Left colon (tissue), 2 donors: ENCODE measurements around the gene CDON. TPM values are rescaled to one million over a fixed set of nuclear protein-coding genes. Genes with fewer than 3 reads are reported as not detected.

ENCODE experiments used
- ATAC-seq: fragments of 200-7000 bp; cut with Tn5 transposase; one replicate; pipeline ENCODE4 v1.9.1; 2020; ENCODE audit warnings: mild to moderate bottlenecking, moderate library complexity
- DNase-seq, 2 donors: peaks; one replicate each; pipeline ENCODE4 v3.0.0-alpha.2; 2020
- intact Hi-C, 2 donors: fragments of 100-400 bp; cut with DNase I in 1 of 2; cut with micrococcal nuclease in 1 of 2; formaldehyde crosslinking; loops; one replicate each; pipeline versions ENCODE4 v1.11.2 to v1.14.0; 2022; cut with DNase I, micrococcal nuclease
- total RNA-seq, 2 donors: library from RNA; stranded (reverse); fragmentation: NEBNext Ultra II Directional; extraction: Animal tissue kit (Norgen Biotek cat#: 25700); gene quantifications; one replicate each; pipeline ENCODE4 v1.2.1, GENCODE V29; 2021
- donor health status: DM: no; HTN: no; CAD: no.
- donor health status: DM: yes; HTN: yes; CAD: no.

Gene CDON
- total RNA-seq, 2 donors from 2014 or later, result 2.9 to 10.0 TPM

DNA sequence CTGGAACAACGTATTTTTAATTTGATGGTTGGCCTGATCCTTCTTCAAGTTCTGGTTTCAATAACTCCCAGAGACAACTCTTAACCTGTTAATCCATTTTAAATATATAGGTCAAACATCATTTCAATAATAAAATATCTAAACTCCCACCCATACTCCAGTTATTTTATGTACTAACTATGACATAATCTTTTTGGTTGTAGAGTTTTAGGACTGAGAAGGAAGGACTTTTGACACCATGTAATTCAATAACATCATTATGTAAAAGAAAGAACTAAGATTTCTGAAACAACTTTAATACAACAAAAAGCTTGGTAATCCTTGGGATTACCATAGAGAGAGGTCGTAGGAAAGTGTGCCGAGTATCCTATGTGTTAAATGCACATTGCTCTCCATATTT lies 85.3 kb downstream of the CDON start:
- ATAC-seq (no peak), DNase-seq (no peak)
- intact Hi-C loops, result no loop called here

DNA sequence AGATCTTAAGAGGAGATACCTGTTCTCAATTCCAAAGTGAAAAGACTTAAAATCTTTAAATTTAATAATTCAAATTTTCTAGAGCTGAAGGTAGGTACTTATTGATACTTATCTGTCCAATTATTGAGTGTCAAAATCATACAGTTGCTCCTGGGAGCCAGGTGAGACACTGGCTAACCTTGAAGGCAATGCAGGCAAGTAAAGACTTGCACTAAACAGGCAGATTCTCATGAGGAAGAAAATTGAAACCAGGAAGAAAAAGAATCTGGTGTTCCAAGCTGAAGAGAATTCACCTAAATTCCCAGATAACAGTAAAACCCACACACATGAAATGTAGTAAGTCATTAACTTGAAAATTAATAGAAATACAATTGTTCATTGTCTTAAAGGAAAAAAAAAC lies 86.5 kb downstream of the CDON start:
- no peak for DNase-seq
- intact Hi-C loops, result no loop called here
- ATAC-seq, result no peak

DNA sequence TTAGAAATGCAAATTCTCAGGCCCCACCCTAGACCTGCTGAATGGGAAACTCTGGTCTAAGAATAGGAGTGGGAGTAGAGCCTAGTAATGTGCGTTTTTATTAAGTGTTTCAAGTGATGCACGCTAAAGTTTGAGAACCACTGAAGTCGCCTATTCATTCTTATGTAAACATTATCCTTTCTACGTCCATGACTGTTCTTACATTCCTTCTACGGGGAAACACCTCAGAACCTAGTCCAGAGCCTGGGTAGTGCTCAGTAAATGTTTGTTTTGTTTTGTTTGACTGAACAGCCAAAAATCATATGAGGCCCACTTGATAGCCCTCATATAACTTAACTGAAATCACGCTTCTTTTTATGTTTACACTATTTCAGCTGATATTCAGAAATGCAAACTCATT lies 87.0 kb downstream of the CDON start:
- ATAC-seq (no peak), DNase-seq (no peak)
- intact Hi-C loops, result no loop called here

DNA sequence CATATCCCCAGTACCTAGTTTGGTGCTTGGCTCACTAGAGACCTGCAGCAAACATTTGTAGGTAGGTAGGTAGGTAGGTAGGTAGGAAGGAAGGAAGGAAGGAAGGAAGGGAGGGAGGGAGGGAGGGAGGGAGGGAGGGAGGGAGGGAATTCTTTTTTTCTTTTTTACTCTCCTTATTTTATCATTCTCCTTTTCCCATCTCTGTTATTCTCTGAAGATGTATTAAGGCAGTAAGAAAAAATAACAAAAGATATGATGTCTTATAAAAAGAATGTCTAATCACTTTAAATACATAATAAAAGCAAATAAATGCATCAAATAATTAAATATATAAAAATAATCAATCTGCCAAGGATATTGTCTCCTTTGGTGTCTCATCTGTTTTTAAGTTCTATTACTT lies 88.4 kb downstream of the CDON start:
- intact Hi-C loops, result no loop called here
- no peak for DNase-seq
- no peak for ATAC-seq

DNA sequence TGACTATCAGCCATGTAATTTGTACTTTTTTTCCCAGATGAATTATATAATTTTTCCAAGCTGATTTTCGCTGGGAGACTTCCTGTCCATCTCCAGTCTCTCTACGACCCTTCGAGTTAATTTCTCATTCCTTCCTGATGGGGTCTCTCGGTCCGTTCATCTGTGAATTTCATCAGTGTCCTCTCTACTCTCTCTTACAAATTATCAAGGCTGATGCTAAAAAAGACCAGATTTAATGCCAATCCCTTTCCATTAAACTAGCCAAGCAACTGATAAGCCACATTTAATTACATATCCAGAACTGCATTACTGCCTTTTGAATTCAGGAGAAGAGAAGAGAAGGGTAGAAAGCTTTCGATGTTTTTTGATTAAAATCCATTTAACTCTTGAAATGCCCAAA lies 91.0 kb downstream of the CDON start:
- ATAC-seq (no peak), DNase-seq (no peak)
- intact Hi-C loops, result no loop called here

DNA sequence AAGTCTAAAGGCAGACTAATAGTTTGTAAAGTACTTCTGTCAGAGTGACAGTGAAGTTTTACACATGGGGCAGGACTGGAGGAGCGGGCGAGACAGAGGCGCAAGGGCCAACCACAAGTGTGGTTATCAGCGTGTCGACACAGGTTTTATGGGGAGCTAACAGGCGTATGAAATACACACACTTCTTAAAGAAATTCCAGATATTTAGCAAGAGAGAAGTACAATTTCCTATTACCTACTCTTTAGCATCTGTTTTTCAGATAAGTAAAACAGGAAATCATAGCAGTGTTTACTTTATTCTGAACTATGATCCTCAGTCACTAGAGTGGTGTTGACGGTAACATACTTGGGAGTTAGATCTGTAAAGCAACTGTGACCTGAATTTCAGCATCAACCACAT lies 94.3 kb downstream of the CDON start:
- DNase-seq (no peak), ATAC-seq (peak; percentile 90)
- intact Hi-C loops, result no loop called here

DNA sequence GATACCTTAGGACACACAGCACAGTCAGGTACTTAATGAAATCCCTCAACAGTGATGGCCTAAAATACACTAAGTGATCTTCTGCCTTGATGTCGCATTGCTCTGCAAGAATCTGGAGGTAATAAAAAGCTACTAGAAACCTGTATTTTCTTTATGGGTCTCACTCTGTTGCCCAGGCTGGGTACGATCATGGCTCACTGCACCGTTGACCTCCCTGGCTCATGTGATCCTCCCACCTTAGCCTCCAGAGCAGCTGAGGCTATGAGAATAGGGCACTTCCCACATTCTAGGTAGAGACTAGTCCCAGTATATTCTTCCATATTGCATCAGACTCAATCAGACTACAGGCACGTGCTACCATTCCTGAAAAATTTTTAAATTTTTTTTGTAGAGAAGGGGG lies 95.2 kb downstream of the CDON start:
- intact Hi-C loops, result no loop called here
- no peak for ATAC-seq
- DNase-seq, result no peak

DNA sequence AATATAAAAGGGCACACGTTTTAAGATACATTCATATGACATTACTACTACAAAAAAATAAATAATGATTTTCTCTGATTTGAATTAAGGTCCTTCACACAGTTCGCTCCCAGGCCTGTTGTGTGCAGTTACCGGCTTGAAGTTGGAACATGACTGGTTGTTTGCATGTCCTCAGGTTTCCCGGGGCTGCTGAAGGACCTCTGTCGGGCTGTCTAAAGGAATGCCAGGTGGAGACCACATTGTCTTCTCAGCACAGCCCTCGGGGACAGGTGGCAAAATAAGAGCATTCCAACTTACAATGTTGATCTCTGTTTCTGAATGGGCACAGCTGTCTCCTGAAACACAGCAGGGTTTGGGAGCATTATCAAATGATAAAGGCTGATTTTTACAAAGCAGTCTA lies 101.9 kb downstream of the CDON start:
- DNase-seq, result no peak
- intact Hi-C loops, result no loop called here
- no peak for ATAC-seq

DNA sequence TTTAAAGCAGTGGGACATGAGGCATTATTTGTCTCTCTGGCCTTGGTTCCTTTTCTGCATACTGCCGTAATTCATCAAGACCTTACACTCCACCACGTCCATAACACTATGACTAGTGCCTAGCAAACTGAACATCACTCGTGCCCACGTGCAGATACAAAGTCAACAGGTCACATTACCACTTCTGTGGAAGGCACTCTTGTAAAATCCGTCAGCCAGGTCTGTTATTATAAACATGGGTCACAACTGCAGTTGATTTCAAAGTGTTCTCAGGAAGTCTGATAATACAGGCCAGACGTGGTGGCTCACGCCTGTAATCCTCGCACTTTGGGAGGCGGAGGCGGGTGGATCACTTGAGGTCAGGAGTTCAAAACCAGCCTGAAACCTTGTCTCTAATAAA lies 102.7 kb downstream of the CDON start:
- DNase-seq (no peak), ATAC-seq (no peak)
- intact Hi-C loops, result no loop called here

DNA sequence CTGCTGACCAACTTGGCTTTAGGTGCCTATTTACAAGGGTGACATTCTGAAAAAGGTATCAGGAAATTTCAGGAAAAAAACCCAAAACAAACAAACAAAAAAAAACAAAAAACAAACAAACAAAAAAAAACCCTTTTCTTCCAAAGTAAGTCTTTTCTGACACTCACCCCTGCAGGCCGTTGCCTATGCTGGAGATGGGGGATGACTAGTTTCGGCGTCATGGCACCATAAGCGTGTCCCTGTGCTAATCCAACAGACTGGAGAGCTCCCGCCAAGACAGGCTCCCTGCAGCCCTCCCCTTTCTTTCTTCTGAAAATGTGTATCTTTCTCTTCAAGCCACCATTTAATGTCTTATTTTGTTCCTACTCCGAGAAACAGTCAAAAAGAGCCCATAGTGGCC lies 103.2 kb downstream of the CDON start:
- ATAC-seq (no peak), DNase-seq (no peak)
- intact Hi-C loops, result no loop called here

DNA sequence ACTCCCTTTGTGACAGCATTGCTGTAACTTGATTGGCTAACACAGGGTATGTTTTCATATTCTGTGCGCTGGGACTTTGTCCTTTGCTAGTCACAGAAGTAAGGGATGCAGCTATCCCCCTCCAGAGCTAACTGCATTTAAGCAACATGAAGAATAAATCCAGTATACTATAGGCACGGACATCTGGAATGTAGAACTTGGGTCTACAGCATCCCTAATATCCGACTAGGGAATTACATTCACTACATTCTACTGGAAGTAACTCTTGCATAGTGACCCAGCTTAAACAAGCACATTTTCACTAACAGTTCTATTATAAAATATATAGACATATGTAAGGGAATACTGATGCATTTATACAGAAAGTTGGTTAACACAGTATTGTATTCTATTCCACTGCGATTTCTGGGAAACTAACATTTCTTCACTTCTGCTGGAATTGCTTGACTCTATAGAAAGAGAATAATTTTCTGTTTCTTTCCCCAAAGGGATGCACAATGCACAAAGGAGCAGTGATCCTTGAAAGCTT lies 103.7 kb downstream of the CDON start:
- DNase-seq (no peak), ATAC-seq (no peak)
- intact Hi-C loops, result no loop called here

DNA sequence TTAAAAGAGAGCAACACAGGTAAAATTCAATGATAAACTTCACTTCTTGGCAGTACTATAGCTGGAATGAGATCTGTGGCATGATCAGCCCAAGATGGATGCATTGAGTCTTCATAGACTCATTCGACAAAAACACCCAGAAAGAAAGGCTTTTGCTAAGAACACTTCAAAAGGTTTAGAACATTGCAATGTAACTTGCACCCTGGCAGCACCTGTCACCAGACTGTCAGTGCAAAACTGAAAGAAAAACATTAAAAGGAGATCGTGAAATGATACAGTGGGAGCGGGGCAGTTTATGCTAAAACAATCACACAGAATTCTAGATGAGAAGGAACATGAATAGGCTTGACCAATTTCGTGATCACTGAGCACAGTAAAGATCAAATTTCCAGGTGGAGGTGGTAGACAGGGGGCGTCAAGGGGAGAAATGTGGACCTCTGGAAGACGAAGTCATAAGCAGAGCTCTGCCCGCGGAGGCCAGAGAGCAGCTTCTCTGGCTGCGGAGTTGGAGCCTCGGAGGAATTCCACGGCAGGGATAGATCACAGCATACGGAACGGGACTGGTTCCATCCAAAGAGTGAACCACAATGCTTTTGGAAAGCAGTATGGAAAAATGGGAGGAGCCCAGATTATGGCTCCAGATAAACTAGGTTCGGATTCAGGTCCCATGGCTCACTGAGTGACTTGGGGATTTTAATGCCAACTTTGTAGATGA lies 104.9 kb downstream of the CDON start:
- intact Hi-C loops, result no loop called here
- no peak for ATAC-seq
- no peak for DNase-seq

DNA sequence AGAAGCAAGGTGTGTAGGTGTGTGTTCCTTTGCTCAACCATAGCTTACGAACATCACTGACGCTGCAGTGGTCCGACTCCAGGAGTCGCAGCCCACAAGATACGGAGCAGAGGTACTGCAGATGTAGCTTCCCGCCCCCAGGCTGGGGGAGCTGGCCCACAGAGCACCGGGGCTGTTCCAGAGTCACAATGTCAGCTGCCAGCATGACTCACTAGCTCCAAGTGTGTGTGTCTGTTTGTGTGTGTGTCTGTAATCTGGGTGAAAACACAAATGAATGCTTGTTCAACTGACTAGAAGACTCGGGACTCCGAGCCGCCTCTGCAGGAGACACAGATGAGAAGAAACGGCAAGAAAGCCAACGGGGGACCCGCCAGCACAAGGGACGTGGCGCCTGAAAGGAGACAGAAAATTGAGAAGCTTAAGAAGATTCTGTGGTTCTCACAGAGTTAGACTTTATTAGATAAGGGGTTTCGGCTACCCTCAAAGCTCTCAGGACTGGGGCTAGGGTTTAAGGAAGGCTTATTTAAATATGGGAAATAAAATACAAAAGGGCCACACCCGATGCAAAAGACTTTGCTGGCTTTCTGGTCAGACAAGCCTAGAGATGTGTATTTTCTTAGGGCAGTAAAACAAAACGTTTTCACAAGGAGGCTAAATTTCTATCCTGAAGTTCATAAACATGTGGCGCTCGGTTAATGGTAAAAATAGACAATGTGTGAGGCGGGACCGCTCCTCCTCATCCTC lies 106.1 kb downstream of the CDON start:
- no peak for DNase-seq
- intact Hi-C loops, result no loop called here
- no peak for ATAC-seq

DNA sequence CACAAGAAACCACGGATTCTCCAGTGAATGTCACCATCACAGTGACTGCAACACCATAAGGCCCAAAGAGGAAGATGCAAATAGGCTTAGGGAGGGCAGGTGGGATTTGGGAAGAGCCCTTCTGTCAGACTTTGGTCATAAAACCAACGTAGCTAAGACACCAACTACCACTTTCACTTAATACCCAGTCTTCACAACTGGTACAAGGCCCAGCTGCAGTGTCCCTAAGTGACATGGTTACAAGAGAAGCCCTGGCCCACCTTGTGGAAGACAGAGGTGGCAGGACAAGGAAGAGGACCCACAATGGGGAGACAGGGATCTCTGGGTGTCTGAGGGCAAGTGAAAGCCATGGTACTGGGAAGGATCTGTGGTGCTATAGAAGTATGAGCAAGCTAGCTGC lies 106.8 kb downstream of the CDON start:
- no peak for DNase-seq
- intact Hi-C loops, result no loop called here
- ATAC-seq, result no peak

DNA sequence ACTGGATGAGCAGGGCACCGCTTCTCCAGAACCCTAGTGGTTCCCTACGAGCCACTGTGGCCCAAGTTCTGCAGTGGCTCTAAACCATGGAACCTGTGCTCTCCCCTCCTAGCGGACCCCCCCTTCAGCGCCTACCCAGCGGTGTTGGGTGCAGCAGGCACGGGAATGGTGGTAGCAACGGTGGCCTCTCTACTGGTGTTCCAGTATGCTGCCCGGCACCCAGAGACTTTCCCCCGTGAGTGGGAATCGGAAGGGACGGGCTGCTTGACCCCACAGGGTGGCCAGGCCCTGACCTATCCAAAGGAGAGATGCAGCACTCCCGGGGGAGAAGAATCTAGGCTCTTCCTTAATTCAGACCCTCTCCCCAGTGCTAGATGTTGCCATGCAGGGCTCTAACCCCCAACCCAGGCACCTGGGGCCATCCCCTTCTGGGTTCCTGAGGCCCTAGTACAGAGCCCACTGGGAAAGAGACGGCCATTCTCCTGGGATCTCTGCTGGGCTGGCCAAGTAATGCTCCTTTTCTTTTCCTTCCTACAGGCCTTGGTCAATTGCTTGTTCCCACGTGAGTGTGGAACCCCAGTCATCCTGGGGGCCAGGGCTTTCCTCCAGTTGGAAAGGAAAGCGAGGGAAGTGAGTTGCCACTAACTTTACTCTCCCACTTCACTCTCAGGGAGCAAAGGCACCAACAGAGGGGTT lies 107.6 kb downstream of the CDON start:
- intact Hi-C loops, result no loop called here
- no peak for ATAC-seq
- DNase-seq, result no peak

DNA sequence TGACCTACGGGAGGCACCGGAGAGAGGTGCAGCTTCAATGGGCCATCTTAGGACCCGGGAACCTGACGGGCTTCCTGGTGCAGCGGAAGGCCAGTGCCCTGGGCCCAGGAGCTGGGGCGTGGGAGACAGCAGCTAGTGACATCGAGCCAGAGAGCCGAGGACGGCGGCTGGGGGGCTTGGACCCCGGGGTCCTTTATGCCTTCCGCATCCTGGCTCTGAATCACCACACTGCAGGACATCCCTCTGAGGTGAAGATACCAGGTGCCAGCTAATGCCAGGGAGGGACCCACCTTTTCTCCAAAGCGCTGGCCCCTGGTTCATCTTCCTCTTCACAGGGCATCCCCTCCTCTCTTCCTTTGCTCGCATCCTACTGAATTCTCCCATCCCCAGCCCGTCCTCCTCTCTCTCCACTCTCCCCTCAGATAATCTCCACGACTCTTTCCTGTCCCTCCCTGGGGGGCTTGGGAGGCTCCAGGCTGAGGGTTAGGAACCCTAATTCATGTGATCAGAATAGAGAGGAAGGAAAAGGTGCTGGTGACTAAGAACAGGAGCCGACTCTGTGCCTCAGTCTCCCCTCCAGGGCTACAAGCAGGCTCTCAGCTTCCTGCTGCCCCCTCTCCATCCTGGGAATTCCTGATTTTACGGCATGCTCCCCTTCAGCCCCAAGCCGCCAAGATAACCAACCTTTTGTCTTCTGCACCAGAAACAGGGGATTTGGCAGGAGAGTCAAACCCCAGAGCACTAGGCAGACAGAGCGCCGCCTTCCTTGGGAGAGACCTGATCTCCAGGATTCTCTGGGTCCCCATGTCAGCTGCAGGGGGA lies 108.3 kb downstream of the CDON start:
- no peak for ATAC-seq

DNA sequence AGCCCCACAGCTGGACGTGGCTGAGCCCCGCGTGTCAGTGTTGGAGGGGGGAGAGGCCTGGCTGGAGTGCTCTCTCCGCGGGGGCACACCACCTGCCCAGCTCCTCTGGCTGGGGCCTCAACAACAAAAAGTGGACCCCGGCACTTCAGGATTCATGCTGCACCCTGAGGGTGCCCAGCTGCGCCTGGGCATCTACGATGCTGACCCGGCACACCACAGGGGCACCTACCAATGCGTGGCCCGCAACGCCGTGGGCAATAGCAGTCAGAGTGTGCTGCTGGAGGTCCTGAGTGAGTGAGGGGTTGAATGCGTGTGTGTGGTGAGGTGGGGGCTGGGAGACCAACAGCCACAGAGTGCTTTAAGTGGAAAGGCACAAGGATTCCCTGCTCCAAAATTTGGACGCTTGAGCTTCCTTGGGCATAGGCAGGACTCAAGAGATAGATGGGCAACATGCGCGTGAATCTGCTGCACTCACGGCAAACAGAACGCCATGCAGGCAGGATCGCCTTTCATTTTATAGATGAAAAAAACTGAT lies 109.2 kb downstream of the CDON start:
- no peak for ATAC-seq
- intact Hi-C loops, result no loop called here
- DNase-seq, result no peak

More for the DNA sequence above, 108.3 kb downstream of the CDON start:
- intact Hi-C loops, result no loop called here
- no peak for DNase-seq

DNA sequence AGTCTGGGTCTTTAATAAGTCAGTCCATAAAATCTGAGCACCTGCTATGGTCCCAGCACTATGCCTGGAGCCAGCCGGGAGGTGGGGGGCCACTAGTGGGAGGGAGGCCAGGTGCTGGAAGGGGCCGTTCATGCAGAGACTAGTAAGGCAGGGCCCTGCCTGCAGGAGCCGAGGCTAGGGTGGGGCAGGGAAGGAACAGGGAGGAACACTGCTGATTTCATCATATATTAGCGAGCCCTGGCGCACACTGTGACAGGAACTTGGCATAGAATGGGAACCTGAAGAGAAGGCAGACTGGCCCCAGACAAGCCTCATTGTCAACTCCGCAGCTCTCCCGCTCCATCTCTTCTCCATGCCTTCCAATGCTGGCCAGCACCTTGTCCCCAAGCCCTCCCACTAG lies 109.7 kb downstream of the CDON start:
- peak; percentile 86 for ATAC-seq
- intact Hi-C loops, result no loop called here
- DNase-seq, result peak; percentile 39 to 58

DNA sequence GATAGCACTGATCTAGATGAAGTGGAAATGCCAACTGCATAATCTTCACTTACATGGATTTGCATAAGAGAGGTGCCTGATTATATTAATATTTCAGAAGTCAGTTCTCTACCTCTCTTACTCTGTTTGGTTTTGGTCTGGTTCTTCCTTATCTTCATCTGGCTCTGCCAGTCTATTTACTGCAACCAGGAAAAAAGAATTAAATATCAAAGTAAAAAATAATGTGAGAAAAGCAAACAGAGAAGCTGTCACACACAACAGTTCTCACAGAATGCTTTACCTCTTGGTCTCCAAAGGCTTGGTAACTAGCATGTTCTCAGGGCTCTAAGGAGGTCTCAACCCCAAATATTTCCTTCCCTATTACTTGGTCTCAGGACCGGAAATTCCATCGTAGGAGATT lies 110.1 kb downstream of the CDON start:
- ATAC-seq, result peak; percentile 17
- no peak for DNase-seq
- intact Hi-C loops, result no loop called here
